WERI-Rb-1 (cell line): Measurements from ENCODE around the gene SLC35A3.

ENCODE experiments used
- DNase-seq: peaks from one replicate; pipeline ENCODE4 v3.0.0-alpha.2; 2020
- H3K27ac ChIP-seq: fragments of 250-450 bp; sonication (Bioruptor Pico); 2 replicates; pipeline ENCODE4 v1.5.1; 2020; ENCODE audit warnings: mild to moderate bottlenecking, moderate library complexity
- H3K27me3 ChIP-seq: fragments of 250-450 bp; sonication (Bioruptor Pico); 2 replicates; pipeline ENCODE4 v1.5.1; 2021; ENCODE audit warnings: mild to moderate bottlenecking, low read depth, moderate library complexity; ENCODE audit not compliant: insufficient read depth, severe bottlenecking
- H3K36me3 ChIP-seq: fragments of 250-450 bp; sonication (Bioruptor Pico); 2 replicates; pipeline ENCODE4 v1.5.1; 2020; ENCODE audit warnings: mild to moderate bottlenecking, moderate library complexity
- H3K4me3 ChIP-seq: 2 replicates; pipeline ENCODE4 v1.5.1; 2011; ENCODE audit warnings: low read depth, mild to moderate bottlenecking, control low read depth, low read length
- H3K9me3 ChIP-seq: fragments of 250-450 bp; sonication (Bioruptor Pico); 2 replicates; pipeline ENCODE4 v1.5.1; 2021; ENCODE audit warnings: mild to moderate bottlenecking, moderate library complexity; ENCODE audit not compliant: severe bottlenecking
- TF ChIP-seq, protein P1 (sequence below): IDR thresholded peaks from 2 replicates; pipeline ENCODE4 v1.5.1; 2011; ENCODE audit warnings: low read depth, mild to moderate bottlenecking, control low read depth, inconsistent platforms, low read length

Gene SLC35A3

DNA sequence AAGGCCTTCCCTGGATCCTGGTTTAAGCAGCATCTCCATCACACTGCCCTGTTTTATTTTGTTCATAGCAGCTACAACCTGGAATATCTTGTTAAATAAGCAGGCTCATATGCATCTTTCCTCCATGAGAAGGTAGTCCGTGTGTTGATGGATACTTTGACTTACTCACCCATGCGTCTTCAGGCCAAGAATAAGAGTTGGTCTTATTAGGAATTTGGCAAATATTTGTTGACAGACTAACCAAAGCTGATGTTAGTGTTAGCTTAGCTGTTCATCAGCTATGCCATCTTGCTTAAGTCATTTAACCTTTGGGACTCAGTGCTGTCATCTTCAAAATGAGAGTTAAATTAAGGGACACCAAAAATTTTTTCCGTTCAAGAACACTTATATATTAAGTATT lies 103.7 kb downstream of the SLC35A3 start:
- TF ChIP-seq, protein P1, sequence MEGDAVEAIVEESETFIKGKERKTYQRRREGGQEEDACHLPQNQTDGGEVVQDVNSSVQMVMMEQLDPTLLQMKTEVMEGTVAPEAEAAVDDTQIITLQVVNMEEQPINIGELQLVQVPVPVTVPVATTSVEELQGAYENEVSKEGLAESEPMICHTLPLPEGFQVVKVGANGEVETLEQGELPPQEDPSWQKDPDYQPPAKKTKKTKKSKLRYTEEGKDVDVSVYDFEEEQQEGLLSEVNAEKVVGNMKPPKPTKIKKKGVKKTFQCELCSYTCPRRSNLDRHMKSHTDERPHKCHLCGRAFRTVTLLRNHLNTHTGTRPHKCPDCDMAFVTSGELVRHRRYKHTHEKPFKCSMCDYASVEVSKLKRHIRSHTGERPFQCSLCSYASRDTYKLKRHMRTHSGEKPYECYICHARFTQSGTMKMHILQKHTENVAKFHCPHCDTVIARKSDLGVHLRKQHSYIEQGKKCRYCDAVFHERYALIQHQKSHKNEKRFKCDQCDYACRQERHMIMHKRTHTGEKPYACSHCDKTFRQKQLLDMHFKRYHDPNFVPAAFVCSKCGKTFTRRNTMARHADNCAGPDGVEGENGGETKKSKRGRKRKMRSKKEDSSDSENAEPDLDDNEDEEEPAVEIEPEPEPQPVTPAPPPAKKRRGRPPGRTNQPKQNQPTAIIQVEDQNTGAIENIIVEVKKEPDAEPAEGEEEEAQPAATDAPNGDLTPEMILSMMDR: no peak
- Histone ChIP-seq H3K27ac (no peak overlapping the region), H3K4me3 (no peak overlapping the region), H3K27me3 (no peaks in the 10 kb centered on the region), H3K36me3 (peaks cover 64% of the 10 kb centered on the region), H3K9me3 (no peaks in the 10 kb centered on the region)
- no peak for DNase-seq

DNA sequence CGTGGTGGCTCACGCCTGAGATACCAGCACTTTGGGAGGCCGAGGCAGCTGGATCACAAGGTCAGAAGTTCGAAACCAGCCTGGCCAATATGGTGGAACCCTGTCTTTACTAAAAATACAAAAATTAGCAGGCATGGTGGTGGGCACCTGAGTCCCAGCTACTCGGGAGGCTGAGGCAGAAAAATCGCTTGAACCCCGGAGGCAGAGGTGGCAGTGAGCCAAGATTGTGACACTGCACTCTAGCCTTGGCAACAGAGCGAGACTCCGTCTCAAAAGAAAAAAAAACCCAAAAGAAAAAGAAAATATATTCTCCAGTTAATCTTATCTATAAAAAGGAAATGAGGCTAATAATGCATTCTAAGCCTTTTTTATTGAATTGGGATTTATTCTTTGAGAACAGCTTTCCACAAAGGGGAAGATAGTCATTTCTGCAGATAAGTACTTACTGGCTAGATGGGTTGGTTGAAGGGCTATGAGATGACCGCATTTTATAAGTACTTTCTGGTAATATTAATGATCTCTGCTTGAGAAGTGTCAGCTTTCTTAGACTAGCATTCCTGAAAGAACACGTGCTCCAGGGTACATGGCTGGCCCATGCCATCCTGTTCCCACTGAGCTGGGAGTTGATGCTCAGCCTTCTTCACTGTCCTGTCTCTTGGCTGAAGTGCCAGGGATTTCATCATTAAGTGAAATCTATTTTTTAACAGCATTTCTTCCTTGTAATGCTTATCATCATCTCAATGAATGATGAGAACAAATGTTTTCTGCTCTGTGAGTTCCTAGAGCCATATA lies 105.0 kb downstream of the SLC35A3 start:
- TF ChIP-seq, protein P1: no peak
- Histone ChIP-seq H3K36me3 (peaks cover 61% of the 10 kb centered on the region), H3K27ac (no peak overlapping the region), H3K27me3 (no peaks in the 10 kb centered on the region), H3K9me3 (no peaks in the 10 kb centered on the region), H3K4me3 (no peak overlapping the region)
- DNase-seq: no peak

DNA sequence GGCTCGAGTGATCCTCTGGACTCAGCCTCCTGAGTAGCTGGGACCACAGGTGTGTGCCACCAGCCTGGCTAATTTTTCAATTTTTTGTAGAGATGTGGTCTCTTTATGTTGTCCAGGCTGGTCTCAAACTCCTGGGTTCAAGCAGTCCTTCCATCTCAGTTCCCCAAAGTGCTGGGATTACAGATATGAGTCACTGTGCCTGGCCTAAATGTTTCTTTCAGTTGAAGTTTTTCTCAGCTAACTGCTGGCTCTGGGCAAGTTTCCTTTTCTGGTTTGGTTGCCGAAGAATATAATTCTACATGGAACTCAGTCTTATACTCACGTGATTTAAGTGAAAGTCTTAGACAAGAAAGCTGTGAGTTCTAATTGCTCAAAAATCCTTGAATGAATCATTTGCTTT lies 106.0 kb downstream of the SLC35A3 start:
- TF ChIP-seq, protein P1: no peak
- Histone ChIP-seq H3K4me3 (no peak overlapping the region), H3K36me3 (peaks cover 59% of the 10 kb centered on the region), H3K9me3 (no peaks in the 10 kb centered on the region), H3K27me3 (no peaks in the 10 kb centered on the region), H3K27ac (no peak overlapping the region)
- DNase-seq: no peak

DNA sequence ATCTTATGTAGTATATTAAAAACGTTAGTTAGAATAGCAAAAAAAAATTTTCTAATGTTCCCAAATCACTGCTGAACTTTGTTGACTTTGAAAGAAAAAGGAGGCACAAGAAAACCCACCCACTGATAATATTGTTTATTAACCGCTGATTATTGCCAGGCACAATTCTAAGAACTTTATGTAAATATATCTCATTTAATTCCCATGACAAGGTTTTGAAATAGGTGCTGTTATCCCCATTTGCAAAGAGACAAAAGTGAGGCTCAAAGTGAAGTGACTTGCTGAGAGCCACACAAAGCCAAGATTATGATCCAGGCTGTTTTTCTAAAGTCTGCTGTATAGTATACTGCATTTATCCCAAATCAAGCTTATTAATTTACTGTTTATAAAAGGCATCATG lies 106.5 kb downstream of the SLC35A3 start:
- Histone ChIP-seq H3K27me3 (no peaks in the 10 kb centered on the region), H3K9me3 (no peaks in the 10 kb centered on the region), H3K4me3 (no peak overlapping the region), H3K36me3 (peaks cover 63% of the 10 kb centered on the region), H3K27ac (no peak overlapping the region)
- DNase-seq: no peak
- TF ChIP-seq, protein P1: no peak

DNA sequence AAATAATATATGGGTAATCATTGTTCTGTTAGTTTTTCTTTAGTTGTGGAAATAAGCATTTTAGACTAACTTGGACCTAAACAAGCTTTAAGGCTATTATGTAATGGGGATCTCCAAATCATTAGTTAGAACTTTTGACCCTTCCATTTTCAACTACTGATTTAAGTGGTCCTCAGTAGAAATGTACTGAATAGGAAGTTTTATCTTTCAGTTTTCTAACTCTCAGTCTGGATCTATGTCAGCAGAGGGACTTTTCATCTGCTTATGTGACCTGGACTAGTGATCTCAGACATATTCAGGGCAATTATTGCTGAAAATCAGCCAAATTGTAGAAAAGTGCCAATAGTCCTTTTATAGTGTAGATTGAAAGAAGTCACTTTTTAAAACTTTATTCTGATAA lies 106.9 kb downstream of the SLC35A3 start:
- no peaks in the 10 kb centered on the region for H3K27me3 ChIP-seq
- H3K27ac ChIP-seq: no peak overlapping the region
- no peak overlapping the region for H3K4me3 ChIP-seq

More for the DNA sequence above, 106.9 kb downstream of the SLC35A3 start:
- Histone ChIP-seq H3K9me3 (no peaks in the 10 kb centered on the region), H3K36me3 (peaks cover 63% of the 10 kb centered on the region)
- TF ChIP-seq, protein P1: no peak
- no peak for DNase-seq
